Uterus (tissue), 4 donors: ENCODE measurements around the gene LAPTM4A. TPM values are rescaled to one million over a fixed set of nuclear protein-coding genes. Genes with fewer than 3 reads are reported as not detected.
A peak's percentile ranks its signal among the peaks of the same experiment; 100 is the strongest.

Experiments
- DNase-seq, 2 donors: peaks; one replicate each; pipeline ENCODE4 v3.0.0-alpha.2; 2019 to 2020
- H3K27ac ChIP-seq, 2 donors: fragments of 200-600 bp; sonication (generic); 1 replicate in 1 of 2; 2 replicates in 1 of 2; pipeline ENCODE4 v1.5.1; 2016 to 2018
- H3K27me3 ChIP-seq, 2 donors: fragments of 200-600 bp; sonication (generic); one replicate each; pipeline ENCODE4 v1.5.1; 2018 to 2019; ENCODE audit warnings: control low read depth in 1 of 2
- H3K36me3 ChIP-seq, 2 donors: fragments of 200-600 bp; sonication (generic); one replicate each; pipeline ENCODE4 v1.5.1; 2019; ENCODE audit warnings: control low read depth in 1 of 2
- H3K4me1 ChIP-seq, 2 donors: fragments of 200-600 bp; sonication (generic); one replicate each; pipeline ENCODE4 v1.5.1; 2018 to 2019; ENCODE audit warnings: control low read depth in 1 of 2
- H3K4me3 ChIP-seq, 2 donors: fragments of 200-600 bp; sonication (generic); 1 replicate in 1 of 2; 2 replicates in 1 of 2; pipeline ENCODE4 v1.5.1; 2018 to 2019; ENCODE audit warnings: mild to moderate bottlenecking in 1 of 2
- H3K9me3 ChIP-seq, 2 donors: fragments of 200-600 bp; sonication (generic); one replicate each; pipeline ENCODE4 v1.5.1; 2019; ENCODE audit warnings: control low read depth in 1 of 2
- POLR2A ChIP-seq, 2 donors: fragments of 450-650 bp; IDR thresholded peaks; one replicate each; pipeline ENCODE4 v1.6.1; 2016; ENCODE audit warnings: antibody characterized with exemption in 2 of 2, mild to moderate bottlenecking in 1 of 2, moderate library complexity in 1 of 2
- intact Hi-C: fragments of 100-400 bp; cut with DNase I; formaldehyde crosslinking; loops from one replicate; pipeline ENCODE4 v1.15.1; 2023; ENCODE audit warnings: low total_unique reads
- total RNA-seq, 4 donors: library from RNA; depleted of rRNA in 3 of 4; stranded (reverse); fragments of >200 nt in 3 of 4; gene quantifications; one replicate each; pipeline versions ENCODE4 v1.1.0 to v1.2.4, GENCODE V29; 2014 to 2023
- TF ChIP-seq, protein P1 (sequence below), 4 experiments: fragments of 200-600 bp in 2 of 4; fragments of 450-650 bp in 2 of 4; sonication (generic) in 2 of 4; IDR thresholded peaks; one replicate each; pipeline ENCODE4 v1.5.1; 2016 to 2019; ENCODE audit warnings: antibody characterized with exemption in 4 of 4, mild to moderate bottlenecking in 2 of 4, moderate library complexity in 1 of 4
- donor health status: DM: yes; HTN: yes; CAD: no.

Gene LAPTM4A
- total RNA-seq, 4 donors from 2014 or later: 255 to 386 (median 292) TPM

DNA sequence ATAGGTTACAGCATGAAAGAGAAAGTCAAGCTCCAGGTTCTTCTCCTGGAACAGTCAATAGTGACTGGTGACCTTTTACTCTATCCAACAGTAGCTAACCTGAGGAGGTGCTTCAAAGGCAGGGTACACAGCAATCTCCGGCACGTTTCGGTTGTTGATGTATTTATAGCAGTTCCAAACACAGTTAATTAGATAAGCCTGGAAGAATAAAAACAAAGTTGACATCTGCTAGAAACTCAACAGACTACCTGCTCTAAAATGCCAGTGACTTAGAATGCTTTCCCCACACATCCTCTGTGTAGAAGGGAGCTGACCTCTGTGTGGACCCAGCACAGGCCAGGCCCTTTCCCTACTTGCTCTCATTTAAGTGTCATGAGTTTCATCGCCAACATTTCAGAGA is 17.2 kb downstream of the LAPTM4A start:
- H3K4me3 ChIP-seq: no peak overlapping the region
- DNase-seq: no peak
- no peaks in the 10 kb centered on the region for H3K27me3 ChIP-seq
- H3K27ac ChIP-seq: no peak overlapping the region
- no peak for TF ChIP-seq POLR2A (IDR thresholded peaks at IDR 0.05)
- TF ChIP-seq, protein P1, sequence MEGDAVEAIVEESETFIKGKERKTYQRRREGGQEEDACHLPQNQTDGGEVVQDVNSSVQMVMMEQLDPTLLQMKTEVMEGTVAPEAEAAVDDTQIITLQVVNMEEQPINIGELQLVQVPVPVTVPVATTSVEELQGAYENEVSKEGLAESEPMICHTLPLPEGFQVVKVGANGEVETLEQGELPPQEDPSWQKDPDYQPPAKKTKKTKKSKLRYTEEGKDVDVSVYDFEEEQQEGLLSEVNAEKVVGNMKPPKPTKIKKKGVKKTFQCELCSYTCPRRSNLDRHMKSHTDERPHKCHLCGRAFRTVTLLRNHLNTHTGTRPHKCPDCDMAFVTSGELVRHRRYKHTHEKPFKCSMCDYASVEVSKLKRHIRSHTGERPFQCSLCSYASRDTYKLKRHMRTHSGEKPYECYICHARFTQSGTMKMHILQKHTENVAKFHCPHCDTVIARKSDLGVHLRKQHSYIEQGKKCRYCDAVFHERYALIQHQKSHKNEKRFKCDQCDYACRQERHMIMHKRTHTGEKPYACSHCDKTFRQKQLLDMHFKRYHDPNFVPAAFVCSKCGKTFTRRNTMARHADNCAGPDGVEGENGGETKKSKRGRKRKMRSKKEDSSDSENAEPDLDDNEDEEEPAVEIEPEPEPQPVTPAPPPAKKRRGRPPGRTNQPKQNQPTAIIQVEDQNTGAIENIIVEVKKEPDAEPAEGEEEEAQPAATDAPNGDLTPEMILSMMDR (IDR thresholded peaks at IDR 0.05): no peak
- no peaks in the 10 kb centered on the region for H3K36me3 ChIP-seq
- no peaks in the 10 kb centered on the region for H3K4me1 ChIP-seq
- H3K9me3 ChIP-seq: no peaks in the 10 kb centered on the region
- intact Hi-C loops: no loop called here

DNA sequence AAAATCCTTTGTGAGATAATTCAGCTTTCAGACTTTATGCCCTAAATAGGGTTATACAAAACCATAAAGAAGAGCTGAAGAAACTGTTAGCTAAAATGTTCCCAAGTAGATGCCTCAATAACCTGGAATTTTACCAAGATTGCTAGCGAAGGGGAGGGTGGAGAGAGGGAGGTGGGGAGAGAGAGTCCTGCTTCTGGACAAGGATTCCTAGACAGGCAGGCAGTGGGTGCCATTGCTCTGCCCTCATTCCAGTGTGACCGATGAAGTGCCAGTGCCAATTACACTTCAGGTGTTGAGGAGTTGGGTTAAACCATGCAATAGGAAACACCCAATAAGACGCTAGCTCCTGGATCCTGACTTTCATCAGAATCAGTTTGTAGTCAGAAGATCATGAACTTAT is 18.1 kb downstream of the LAPTM4A start:
- H3K27ac ChIP-seq: no peak overlapping the region

DNA sequence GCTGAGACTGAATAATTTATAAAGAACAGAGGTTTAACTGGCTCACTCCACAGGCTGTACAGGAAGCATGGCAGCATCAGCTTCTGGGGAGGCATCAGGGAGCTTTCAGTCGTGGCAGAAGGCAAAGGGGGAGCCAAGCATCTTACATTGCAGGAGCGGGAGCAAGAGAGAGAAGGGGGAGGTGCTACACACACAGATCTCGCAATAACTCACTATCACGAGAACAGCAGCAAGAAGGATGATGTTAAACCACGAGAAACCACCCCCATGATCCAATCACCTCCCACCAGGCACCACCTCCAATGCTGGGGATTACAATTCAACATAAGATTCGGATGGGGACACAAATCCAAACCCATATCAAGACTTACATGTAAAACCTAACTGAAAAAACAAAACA is 21.2 kb downstream of the LAPTM4A start:
- H3K4me1 ChIP-seq: no peaks in the 10 kb centered on the region
- H3K9me3 ChIP-seq: peaks cover 0 to 9% of the 10 kb centered on the region in 2 donors
- no peak overlapping the region for H3K4me3 ChIP-seq
- intact Hi-C loops: no loop called here
- H3K27me3 ChIP-seq: no peaks in the 10 kb centered on the region
- no peak for DNase-seq
- no peak overlapping the region for H3K27ac ChIP-seq
- no peaks in the 10 kb centered on the region for H3K36me3 ChIP-seq
- TF ChIP-seq, protein P1 (IDR thresholded peaks at IDR 0.05): no peak
- TF ChIP-seq POLR2A (IDR thresholded peaks at IDR 0.05): no peak

More for the DNA sequence above, 18.1 kb downstream of the LAPTM4A start:
- Histone ChIP-seq H3K9me3 (peaks cover 0 to 5% of the 10 kb centered on the region in 2 donors), H3K4me3 (no peak overlapping the region), H3K27me3 (no peaks in the 10 kb centered on the region), H3K36me3 (no peaks in the 10 kb centered on the region), H3K4me1 (no peaks in the 10 kb centered on the region)
- DNase-seq: no peak
- intact Hi-C loops: no loop called here
- TF ChIP-seq, protein P1 (IDR thresholded peaks at IDR 0.05): no peak
- no peak for TF ChIP-seq POLR2A (IDR thresholded peaks at IDR 0.05)

DNA sequence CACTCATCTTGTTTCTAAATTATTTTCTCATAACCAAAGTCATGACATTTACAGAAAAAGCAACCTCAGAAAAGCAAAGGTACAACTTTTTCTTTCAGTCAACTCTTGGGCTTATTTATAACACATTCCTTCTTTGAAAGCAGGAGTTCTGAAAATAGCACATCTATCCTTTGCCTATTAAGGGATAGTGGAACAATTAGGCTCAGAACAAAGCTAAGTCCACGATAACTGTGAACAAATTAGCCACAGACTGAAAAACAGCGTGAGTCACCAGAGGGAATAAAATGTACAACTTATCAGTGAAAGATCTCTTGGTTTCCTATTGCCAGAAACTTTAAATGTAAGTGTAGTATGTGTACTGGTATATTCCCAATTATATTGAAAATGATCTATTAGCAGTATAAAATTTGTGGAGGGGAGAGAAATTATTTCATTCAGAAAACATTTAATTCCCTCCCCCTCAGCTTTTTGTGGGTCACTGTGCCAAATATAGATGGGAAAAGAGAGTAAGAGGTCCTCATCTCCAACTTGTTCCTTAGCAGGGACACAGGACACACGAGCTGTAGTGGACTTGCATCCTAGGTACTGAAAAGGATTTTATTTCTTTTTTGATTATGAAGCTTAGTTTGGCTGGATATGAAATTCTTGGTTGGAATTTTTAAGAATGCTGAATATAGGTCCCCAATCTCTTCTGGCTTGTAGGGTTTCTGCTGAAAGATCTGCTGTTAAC is 23.6 kb downstream of the LAPTM4A start:
- no peaks in the 10 kb centered on the region for H3K36me3 ChIP-seq
- DNase-seq: no peak
- intact Hi-C loops: no loop called here
- no peak overlapping the region for H3K4me3 ChIP-seq
- no peaks in the 10 kb centered on the region for H3K27me3 ChIP-seq
- peaks cover 0 to 9% of the 10 kb centered on the region in 2 donors for H3K9me3 ChIP-seq
- H3K4me1 ChIP-seq: no peaks in the 10 kb centered on the region
- H3K27ac ChIP-seq: peak overlapping the region in 1 of 2 donors; percentile 62
- TF ChIP-seq, protein P1 (IDR thresholded peaks at IDR 0.05): no peak
- TF ChIP-seq POLR2A (IDR thresholded peaks at IDR 0.05): no peak

DNA sequence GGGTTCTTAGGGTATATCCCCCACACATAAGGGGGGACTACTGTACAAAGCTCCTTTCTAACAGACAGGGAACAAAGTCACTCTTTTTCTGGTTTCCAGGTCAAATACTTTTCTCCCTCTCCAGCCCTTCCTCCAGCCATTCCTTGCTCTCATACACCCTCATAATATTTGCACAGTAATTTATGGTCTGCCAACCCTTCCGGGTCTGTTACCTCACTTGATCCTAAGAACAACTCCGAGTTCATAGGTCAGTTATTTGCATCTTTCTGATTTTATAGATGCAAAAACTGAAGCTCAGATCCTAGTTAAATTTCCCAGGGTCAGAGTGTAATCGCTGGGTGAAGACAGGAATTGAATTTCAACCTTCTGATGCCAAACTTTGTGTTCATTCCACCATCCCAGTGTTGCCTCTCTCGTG is 24.2 kb downstream of the LAPTM4A start:
- TF ChIP-seq, protein P1 (IDR thresholded peaks at IDR 0.05): no peak
- TF ChIP-seq POLR2A (IDR thresholded peaks at IDR 0.05): no peak
- Histone ChIP-seq H3K4me1 (no peaks in the 10 kb centered on the region), H3K9me3 (peaks cover 0 to 9% of the 10 kb centered on the region in 2 donors), H3K36me3 (no peaks in the 10 kb centered on the region), H3K4me3 (no peak overlapping the region), H3K27ac (peak overlapping the region in 1 of 2 donors; percentile 62), H3K27me3 (no peaks in the 10 kb centered on the region)
- DNase-seq: no peak
- intact Hi-C loops: no loop called here
